ENCODE measurements around the gene PAK3.

DNA sequence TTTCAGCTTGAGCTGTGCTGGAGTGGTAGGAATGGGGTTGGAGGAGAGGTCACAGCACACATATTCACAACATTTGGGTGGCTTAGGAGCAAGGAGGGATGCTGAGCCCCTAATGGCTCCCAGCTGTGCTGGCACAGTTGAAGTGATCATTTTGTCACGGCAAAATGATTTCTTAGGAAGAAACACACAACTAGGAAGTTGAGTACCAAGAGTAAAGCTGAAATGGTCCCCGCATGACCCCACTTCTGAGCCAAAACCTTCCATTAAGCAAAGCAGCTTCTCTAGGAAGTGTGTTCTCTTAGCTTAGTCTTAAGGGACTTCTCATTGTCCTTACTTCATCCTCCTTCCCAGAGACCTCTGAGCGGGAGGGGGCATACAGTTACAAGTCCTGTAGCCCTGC, 161.7 kb downstream of the PAK3 start:
- TF ChIP-seq, protein P1, sequence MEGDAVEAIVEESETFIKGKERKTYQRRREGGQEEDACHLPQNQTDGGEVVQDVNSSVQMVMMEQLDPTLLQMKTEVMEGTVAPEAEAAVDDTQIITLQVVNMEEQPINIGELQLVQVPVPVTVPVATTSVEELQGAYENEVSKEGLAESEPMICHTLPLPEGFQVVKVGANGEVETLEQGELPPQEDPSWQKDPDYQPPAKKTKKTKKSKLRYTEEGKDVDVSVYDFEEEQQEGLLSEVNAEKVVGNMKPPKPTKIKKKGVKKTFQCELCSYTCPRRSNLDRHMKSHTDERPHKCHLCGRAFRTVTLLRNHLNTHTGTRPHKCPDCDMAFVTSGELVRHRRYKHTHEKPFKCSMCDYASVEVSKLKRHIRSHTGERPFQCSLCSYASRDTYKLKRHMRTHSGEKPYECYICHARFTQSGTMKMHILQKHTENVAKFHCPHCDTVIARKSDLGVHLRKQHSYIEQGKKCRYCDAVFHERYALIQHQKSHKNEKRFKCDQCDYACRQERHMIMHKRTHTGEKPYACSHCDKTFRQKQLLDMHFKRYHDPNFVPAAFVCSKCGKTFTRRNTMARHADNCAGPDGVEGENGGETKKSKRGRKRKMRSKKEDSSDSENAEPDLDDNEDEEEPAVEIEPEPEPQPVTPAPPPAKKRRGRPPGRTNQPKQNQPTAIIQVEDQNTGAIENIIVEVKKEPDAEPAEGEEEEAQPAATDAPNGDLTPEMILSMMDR (IDR thresholded peaks at IDR 0.05): no peak
- TF ChIP-seq POLR2A (IDR thresholded peaks at IDR 0.05; ENCODE audit: low read depth): no peak
- no peak for TF ChIP-seq EP300 (IDR thresholded peaks at IDR 0.05)

Measured in esophagus muscularis mucosa (tissue), 4 donors.